Measurements from ENCODE around the gene PEX14.

The PEX14 gene

DNA sequence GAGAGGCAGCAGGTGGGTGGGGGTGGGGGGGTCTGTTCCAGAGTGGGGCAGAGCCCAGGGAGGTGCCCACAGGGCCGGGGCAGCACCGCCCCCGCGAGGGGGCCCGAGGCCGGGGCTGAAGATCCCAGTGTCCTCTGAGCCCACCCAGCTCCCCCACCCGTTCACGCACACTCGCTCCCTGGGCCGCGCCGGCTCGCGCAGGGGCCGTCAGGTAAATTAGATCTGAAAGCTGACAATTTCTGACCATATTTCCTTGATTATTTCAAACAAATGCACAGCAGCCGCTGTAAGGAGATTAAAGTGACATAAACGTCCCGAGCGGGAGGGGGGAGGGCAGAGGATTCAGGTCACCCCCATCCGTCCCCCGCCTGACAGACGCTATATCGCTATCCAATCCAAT is 203.7 kb downstream of the PEX14 start:
- TF ChIP-seq, protein P1, sequence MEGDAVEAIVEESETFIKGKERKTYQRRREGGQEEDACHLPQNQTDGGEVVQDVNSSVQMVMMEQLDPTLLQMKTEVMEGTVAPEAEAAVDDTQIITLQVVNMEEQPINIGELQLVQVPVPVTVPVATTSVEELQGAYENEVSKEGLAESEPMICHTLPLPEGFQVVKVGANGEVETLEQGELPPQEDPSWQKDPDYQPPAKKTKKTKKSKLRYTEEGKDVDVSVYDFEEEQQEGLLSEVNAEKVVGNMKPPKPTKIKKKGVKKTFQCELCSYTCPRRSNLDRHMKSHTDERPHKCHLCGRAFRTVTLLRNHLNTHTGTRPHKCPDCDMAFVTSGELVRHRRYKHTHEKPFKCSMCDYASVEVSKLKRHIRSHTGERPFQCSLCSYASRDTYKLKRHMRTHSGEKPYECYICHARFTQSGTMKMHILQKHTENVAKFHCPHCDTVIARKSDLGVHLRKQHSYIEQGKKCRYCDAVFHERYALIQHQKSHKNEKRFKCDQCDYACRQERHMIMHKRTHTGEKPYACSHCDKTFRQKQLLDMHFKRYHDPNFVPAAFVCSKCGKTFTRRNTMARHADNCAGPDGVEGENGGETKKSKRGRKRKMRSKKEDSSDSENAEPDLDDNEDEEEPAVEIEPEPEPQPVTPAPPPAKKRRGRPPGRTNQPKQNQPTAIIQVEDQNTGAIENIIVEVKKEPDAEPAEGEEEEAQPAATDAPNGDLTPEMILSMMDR (IDR thresholded peaks at IDR 0.05; ENCODE audit: low read length), result no peak
- TF ChIP-seq EZH2 (IDR thresholded peaks at IDR 0.05; ENCODE audit: borderline replicate concordance, low read length), result no peak
- no peaks in the 10 kb centered on the region for H3F3A ChIP-seq (ENCODE audit: insufficient read depth, low read length)
- H3K27ac ChIP-seq (ENCODE audit: low read depth, low read length, poor library complexity, severe bottlenecking), result no peak overlapping the region
- H3K36me3 ChIP-seq (ENCODE audit: insufficient read depth, low read length), result no peaks in the 10 kb centered on the region
- H3K9me3 ChIP-seq (ENCODE audit: low read length), result no peaks in the 10 kb centered on the region
- no peaks in the 10 kb centered on the region for H3K4me1 ChIP-seq (ENCODE audit: insufficient read depth, low read length, severe bottlenecking)
- no peaks in the 10 kb centered on the region for H4K20me1 ChIP-seq (ENCODE audit: insufficient read depth, low read length)
- no peaks in the 10 kb centered on the region for H3K79me2 ChIP-seq (ENCODE audit: insufficient read depth, low read length)
- H3K4me3 ChIP-seq (ENCODE audit: low read depth, low read length, poor library complexity, severe bottlenecking), result no peak overlapping the region
- H3K9ac ChIP-seq (ENCODE audit: low read length), result no peak overlapping the region
- H2AFZ ChIP-seq (ENCODE audit: low read length), result no peak overlapping the region
- 0 out of 2 replicates have a peak, but pooled peaks cover 3% of the 10 kb centered on the region for H3K27me3 ChIP-seq (ENCODE audit: insufficient read depth, low read length)
- no peak overlapping the region for H3K4me2 ChIP-seq (ENCODE audit: low read length)
- H3K9me2 ChIP-seq (ENCODE audit: low read depth, low read length), result no peaks in the 10 kb centered on the region

DNA sequence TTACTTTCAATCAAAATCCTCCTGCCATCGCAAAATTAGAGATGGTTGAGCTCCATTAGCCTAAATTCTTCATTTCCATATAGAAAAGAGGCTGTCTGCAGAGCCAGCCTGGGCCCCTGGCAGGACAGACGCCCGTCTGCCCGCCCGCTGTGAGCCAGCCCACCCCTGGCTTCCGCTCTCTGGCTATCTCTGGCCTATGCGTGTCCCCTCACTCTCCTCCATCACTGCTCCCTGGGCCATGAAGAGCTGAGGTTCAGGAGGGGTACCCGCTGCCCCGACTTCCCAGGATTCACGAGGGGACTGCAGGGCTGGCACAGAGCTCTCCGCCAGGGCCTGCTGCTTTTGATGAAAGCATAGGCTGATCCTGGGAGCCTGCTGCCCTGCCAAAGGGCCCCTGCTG is 204.1 kb downstream of the PEX14 start:
- Histone ChIP-seq H4K20me1 (ENCODE audit: insufficient read depth, low read length) (no peaks in the 10 kb centered on the region), H3K9me2 (ENCODE audit: low read depth, low read length) (no peaks in the 10 kb centered on the region), H3K4me2 (ENCODE audit: low read length) (no peak overlapping the region), H3K36me3 (ENCODE audit: insufficient read depth, low read length) (no peaks in the 10 kb centered on the region), H3K4me3 (ENCODE audit: low read depth, low read length, poor library complexity, severe bottlenecking) (no peak overlapping the region), H3K27me3 (ENCODE audit: insufficient read depth, low read length) (0 out of 2 replicates have a peak, but pooled peaks cover 3% of the 10 kb centered on the region), H2AFZ (ENCODE audit: low read length) (no peak overlapping the region), H3K27ac (ENCODE audit: low read depth, low read length, poor library complexity, severe bottlenecking) (no peak overlapping the region), H3K9me3 (ENCODE audit: low read length) (no peaks in the 10 kb centered on the region), H3K79me2 (ENCODE audit: insufficient read depth, low read length) (no peaks in the 10 kb centered on the region), H3K9ac (ENCODE audit: low read length) (no peak overlapping the region), H3F3A (ENCODE audit: insufficient read depth, low read length) (no peaks in the 10 kb centered on the region), H3K4me1 (ENCODE audit: insufficient read depth, low read length, severe bottlenecking) (no peaks in the 10 kb centered on the region)
- TF ChIP-seq EZH2 (IDR thresholded peaks at IDR 0.05; ENCODE audit: borderline replicate concordance, low read length), result no peak
- TF ChIP-seq, protein P1 (IDR thresholded peaks at IDR 0.05; ENCODE audit: low read length), result no peak

DNA sequence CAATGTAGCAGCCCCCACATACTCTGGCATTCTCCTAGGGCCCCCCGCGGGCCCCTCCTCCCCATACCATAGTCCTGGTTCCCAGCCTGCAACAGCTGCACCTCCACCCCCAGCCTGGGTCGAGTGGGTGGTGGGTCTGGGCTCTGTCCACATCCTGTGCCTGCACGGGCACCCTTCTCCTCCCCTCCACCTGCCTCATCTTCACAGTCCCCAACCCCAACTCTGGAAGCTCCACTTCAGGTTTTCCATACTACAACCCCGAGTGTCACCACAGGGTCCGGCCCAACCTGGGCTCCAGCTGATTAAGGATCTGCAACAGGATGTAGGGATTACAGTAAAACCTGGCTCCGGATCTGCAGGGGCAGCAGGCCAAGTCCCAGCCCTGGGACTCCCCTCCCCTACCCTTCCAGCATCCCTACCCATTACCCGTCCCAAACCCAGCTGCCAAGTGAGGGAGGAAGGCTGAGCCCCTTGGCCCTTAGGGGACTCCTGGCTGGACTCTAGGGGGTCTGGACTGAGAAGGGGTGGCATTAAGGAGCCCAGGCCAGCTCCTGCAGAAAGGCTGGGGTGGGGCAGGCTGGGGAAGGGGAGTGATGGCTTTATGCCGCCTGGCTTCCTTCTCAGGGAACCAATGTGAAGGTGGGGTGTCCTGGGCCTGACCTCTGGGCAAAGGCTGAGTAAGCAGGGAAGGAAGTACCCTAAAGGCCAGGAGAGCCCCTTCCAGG is 204.9 kb downstream of the PEX14 start:
- H4K20me1 ChIP-seq (ENCODE audit: insufficient read depth, low read length), result no peaks in the 10 kb centered on the region
- no peaks in the 10 kb centered on the region for H3K4me1 ChIP-seq (ENCODE audit: insufficient read depth, low read length, severe bottlenecking)
- H3K79me2 ChIP-seq (ENCODE audit: insufficient read depth, low read length), result no peaks in the 10 kb centered on the region
- H3K9ac ChIP-seq (ENCODE audit: low read length), result no peak overlapping the region
- no peak overlapping the region for H3K27ac ChIP-seq (ENCODE audit: low read depth, low read length, poor library complexity, severe bottlenecking)
- no peak overlapping the region for H3K4me2 ChIP-seq (ENCODE audit: low read length)
- no peaks in the 10 kb centered on the region for H3K9me3 ChIP-seq (ENCODE audit: low read length)
- H3K4me3 ChIP-seq (ENCODE audit: low read depth, low read length, poor library complexity, severe bottlenecking), result no peak overlapping the region
- no peaks in the 10 kb centered on the region for H3K9me2 ChIP-seq (ENCODE audit: low read depth, low read length)
- no peak overlapping the region for H2AFZ ChIP-seq (ENCODE audit: low read length)
- H3F3A ChIP-seq (ENCODE audit: insufficient read depth, low read length), result no peaks in the 10 kb centered on the region
- TF ChIP-seq, protein P1 (IDR thresholded peaks at IDR 0.05; ENCODE audit: low read length), result no peak
- no peak for TF ChIP-seq EZH2 (IDR thresholded peaks at IDR 0.05; ENCODE audit: borderline replicate concordance, low read length)
- H3K36me3 ChIP-seq (ENCODE audit: insufficient read depth, low read length), result no peaks in the 10 kb centered on the region
- 0 out of 2 replicates have a peak, but pooled peaks cover 3% of the 10 kb centered on the region for H3K27me3 ChIP-seq (ENCODE audit: insufficient read depth, low read length)
